ENCODE data around the gene NIPAL3.
"Not testable (repeated sequence)": the region's sequence is repeated elsewhere in the genome, so short reads cannot be mapped to it uniquely, and the experiment has no call there.

Gene NIPAL3

GRCh38 chr1:24450316-24450715 is 34.7 kb downstream of the NIPAL3 start:
- peaks cover 25 to 50% of the 10 kb centered on the region in 2 donors for H3K36me3 ChIP-seq (ENCODE audit: control insufficient read depth in 1 of 2, insufficient read depth in 2 of 2, low read length in 2 of 2)

GRCh38 chr1:24450857-24451397 is 35.3 kb downstream of the NIPAL3 start:
- Histone ChIP-seq H3K4me1 (ENCODE audit: control insufficient read depth in 1 of 2, insufficient read depth in 2 of 2, low read length in 2 of 2) (no peaks in the 10 kb centered on the region), H3K27me3 (ENCODE audit: low read depth, low read length) (no peaks in the 10 kb centered on the region), H3K27ac (ENCODE audit: low read length) (no peak overlapping the region), H3K4me3 (ENCODE audit: low read depth in 1 of 2, low read length in 2 of 2) (no peak overlapping the region), H3K9me3 (ENCODE audit: control insufficient read depth in 1 of 2, low read length in 2 of 2) (no peaks in the 10 kb centered on the region), H3K36me3 (ENCODE audit: control insufficient read depth in 1 of 2, insufficient read depth in 2 of 2, low read length in 2 of 2) (peaks cover 25 to 53% of the 10 kb centered on the region in 2 donors)

More at GRCh38 chr1:24450316-24450715, 34.7 kb downstream of the NIPAL3 start:
- H3K4me1 ChIP-seq (ENCODE audit: control insufficient read depth in 1 of 2, insufficient read depth in 2 of 2, low read length in 2 of 2), result no peaks in the 10 kb centered on the region
- no peak overlapping the region for H3K27ac ChIP-seq (ENCODE audit: low read length)
- H3K27me3 ChIP-seq (ENCODE audit: low read depth, low read length), result no peaks in the 10 kb centered on the region
- no peaks in the 10 kb centered on the region for H3K9me3 ChIP-seq (ENCODE audit: control insufficient read depth in 1 of 2, low read length in 2 of 2)
- no peak overlapping the region for H3K4me3 ChIP-seq (ENCODE audit: low read depth in 1 of 2, low read length in 2 of 2)

- no peak overlapping the region for H3K4me3 ChIP-seq (ENCODE audit: low read depth in 1 of 2, low read length in 2 of 2)
- H3K4me1 ChIP-seq (ENCODE audit: control insufficient read depth in 1 of 2, insufficient read depth in 2 of 2, low read length in 2 of 2), result no peaks in the 10 kb centered on the region
- H3K27me3 ChIP-seq (ENCODE audit: low read depth, low read length), result no peaks in the 10 kb centered on the region
- H3K27ac ChIP-seq (ENCODE audit: low read length), result no peak overlapping the region
- H3K9me3 ChIP-seq (ENCODE audit: control insufficient read depth in 1 of 2, low read length in 2 of 2), result no peaks in the 10 kb centered on the region
- peaks cover 25 to 59% of the 10 kb centered on the region in 2 donors for H3K36me3 ChIP-seq (ENCODE audit: control insufficient read depth in 1 of 2, insufficient read depth in 2 of 2, low read length in 2 of 2)
These were observed 36.1 kb downstream of the NIPAL3 start for GRCh38 chr1:24451746-24452145.

- H3K36me3 ChIP-seq (ENCODE audit: control insufficient read depth in 1 of 2, insufficient read depth in 2 of 2, low read length in 2 of 2), result peaks cover 36 to 72% of the 10 kb centered on the region in 2 donors
- no peak overlapping the region for H3K4me3 ChIP-seq (ENCODE audit: low read depth in 1 of 2, low read length in 2 of 2)
- H3K27me3 ChIP-seq (ENCODE audit: low read depth, low read length), result no peaks in the 10 kb centered on the region
- no peaks in the 10 kb centered on the region for H3K4me1 ChIP-seq (ENCODE audit: control insufficient read depth in 1 of 2, insufficient read depth in 2 of 2, low read length in 2 of 2)
- H3K9me3 ChIP-seq (ENCODE audit: control insufficient read depth in 1 of 2, low read length in 2 of 2), result no peaks in the 10 kb centered on the region
- H3K27ac ChIP-seq (ENCODE audit: low read length), result no peak overlapping the region
These were observed 37.4 kb downstream of the NIPAL3 start for GRCh38 chr1:24452922-24453485.

- Histone ChIP-seq H3K9me3 (ENCODE audit: control insufficient read depth in 1 of 2, low read length in 2 of 2) (no peaks in the 10 kb centered on the region), H3K36me3 (ENCODE audit: control insufficient read depth in 1 of 2, insufficient read depth in 2 of 2, low read length in 2 of 2) (peaks cover 38 to 81% of the 10 kb centered on the region in 2 donors), H3K27ac (ENCODE audit: low read length) (no peak overlapping the region), H3K4me1 (ENCODE audit: control insufficient read depth in 1 of 2, insufficient read depth in 2 of 2, low read length in 2 of 2) (no peaks in the 10 kb centered on the region), H3K27me3 (ENCODE audit: low read depth, low read length) (no peaks in the 10 kb centered on the region), H3K4me3 (ENCODE audit: low read depth in 1 of 2, low read length in 2 of 2) (no peak overlapping the region)
These were observed 39.1 kb downstream of the NIPAL3 start for GRCh38 chr1:24454673-24455072.

- Histone ChIP-seq H3K9me3 (ENCODE audit: control insufficient read depth in 1 of 2, low read length in 2 of 2) (no peaks in the 10 kb centered on the region), H3K27ac (ENCODE audit: low read length) (no peak overlapping the region), H3K4me1 (ENCODE audit: control insufficient read depth in 1 of 2, insufficient read depth in 2 of 2, low read length in 2 of 2) (no peaks in the 10 kb centered on the region), H3K4me3 (ENCODE audit: low read depth in 1 of 2, low read length in 2 of 2) (no peak overlapping the region), H3K27me3 (ENCODE audit: low read depth, low read length) (no peaks in the 10 kb centered on the region), H3K36me3 (ENCODE audit: control insufficient read depth in 1 of 2, insufficient read depth in 2 of 2, low read length in 2 of 2) (peaks cover 39 to 86% of the 10 kb centered on the region in 2 donors)
These were observed 39.7 kb downstream of the NIPAL3 start for GRCh38 chr1:24455272-24455671.

- Histone ChIP-seq H3K27ac (ENCODE audit: low read length) (no peak overlapping the region), H3K4me1 (ENCODE audit: control insufficient read depth in 1 of 2, insufficient read depth in 2 of 2, low read length in 2 of 2) (no peaks in the 10 kb centered on the region), H3K27me3 (ENCODE audit: low read depth, low read length) (no peaks in the 10 kb centered on the region), H3K36me3 (ENCODE audit: control insufficient read depth in 1 of 2, insufficient read depth in 2 of 2, low read length in 2 of 2) (peaks cover 35 to 75% of the 10 kb centered on the region in 2 donors), H3K9me3 (ENCODE audit: control insufficient read depth in 1 of 2, low read length in 2 of 2) (no peaks in the 10 kb centered on the region), H3K4me3 (ENCODE audit: low read depth in 1 of 2, low read length in 2 of 2) (no peak overlapping the region)
These were observed 42.3 kb downstream of the NIPAL3 start for GRCh38 chr1:24457866-24458265.

GRCh38 chr1:24459551-24460266 is 44.1 kb downstream of the NIPAL3 start:
- Histone ChIP-seq H3K9me3 (ENCODE audit: control insufficient read depth in 1 of 2, low read length in 2 of 2) (no peaks in the 10 kb centered on the region), H3K4me1 (ENCODE audit: control insufficient read depth in 1 of 2, insufficient read depth in 2 of 2, low read length in 2 of 2) (no peaks in the 10 kb centered on the region), H3K27ac (ENCODE audit: low read length) (no peak overlapping the region), H3K36me3 (ENCODE audit: control insufficient read depth in 1 of 2, insufficient read depth in 2 of 2, low read length in 2 of 2) (peaks cover 41 to 71% of the 10 kb centered on the region in 2 donors), H3K27me3 (ENCODE audit: low read depth, low read length) (no peaks in the 10 kb centered on the region), H3K4me3 (ENCODE audit: low read depth in 1 of 2, low read length in 2 of 2) (no peak overlapping the region)

- H3K4me3 ChIP-seq (ENCODE audit: low read depth in 1 of 2, low read length in 2 of 2); H3K27me3 ChIP-seq (ENCODE audit: low read depth, low read length); H3K4me1 ChIP-seq (ENCODE audit: control insufficient read depth in 1 of 2, insufficient read depth in 2 of 2, low read length in 2 of 2); H3K27ac ChIP-seq (ENCODE audit: low read length); H3K9me3 ChIP-seq (ENCODE audit: control insufficient read depth in 1 of 2, low read length in 2 of 2): not testable (repeated sequence)
- peaks cover 39 to 68% of the 10 kb centered on the region in 2 donors for H3K36me3 ChIP-seq (ENCODE audit: control insufficient read depth in 1 of 2, insufficient read depth in 2 of 2, low read length in 2 of 2)
These were observed 46.5 kb downstream of the NIPAL3 start for GRCh38 chr1:24462128-24462527.

- Histone ChIP-seq H3K36me3 (ENCODE audit: control insufficient read depth in 1 of 2, insufficient read depth in 2 of 2, low read length in 2 of 2) (peaks cover 22 to 59% of the 10 kb centered on the region in 2 donors), H3K27me3 (ENCODE audit: low read depth, low read length) (no peaks in the 10 kb centered on the region), H3K9me3 (ENCODE audit: control insufficient read depth in 1 of 2, low read length in 2 of 2) (no peaks in the 10 kb centered on the region), H3K27ac (ENCODE audit: low read length) (no peak overlapping the region), H3K4me1 (ENCODE audit: control insufficient read depth in 1 of 2, insufficient read depth in 2 of 2, low read length in 2 of 2) (no peaks in the 10 kb centered on the region), H3K4me3 (ENCODE audit: low read depth in 1 of 2, low read length in 2 of 2) (no peak overlapping the region)
These were observed 48.5 kb downstream of the NIPAL3 start for GRCh38 chr1:24463776-24464735.

- H3K4me1 ChIP-seq (ENCODE audit: control insufficient read depth in 1 of 2, insufficient read depth in 2 of 2, low read length in 2 of 2), result no peaks in the 10 kb centered on the region
- H3K9me3 ChIP-seq (ENCODE audit: control insufficient read depth in 1 of 2, low read length in 2 of 2), result no peaks in the 10 kb centered on the region
- no peak overlapping the region for H3K4me3 ChIP-seq (ENCODE audit: low read depth in 1 of 2, low read length in 2 of 2)
- no peak overlapping the region for H3K27ac ChIP-seq (ENCODE audit: low read length)
- H3K27me3 ChIP-seq (ENCODE audit: low read depth, low read length), result no peaks in the 10 kb centered on the region
- peaks cover 20 to 59% of the 10 kb centered on the region in 2 donors for H3K36me3 ChIP-seq (ENCODE audit: control insufficient read depth in 1 of 2, insufficient read depth in 2 of 2, low read length in 2 of 2)
These were observed 49.5 kb downstream of the NIPAL3 start for GRCh38 chr1:24465099-24465498.
